Right hindlimb (tissue), 1 donor: Measurements from ENCODE around the gene TIMP3.
"Not testable (repeated sequence)": the region's sequence is repeated elsewhere in the genome, so short reads cannot be mapped to it uniquely, and the experiment has no call there.

Experiments
- DNase-seq: peaks from one replicate; pipeline ENCODE4 v3.0.0-alpha.2; 2018

Gene TIMP3

DNA sequence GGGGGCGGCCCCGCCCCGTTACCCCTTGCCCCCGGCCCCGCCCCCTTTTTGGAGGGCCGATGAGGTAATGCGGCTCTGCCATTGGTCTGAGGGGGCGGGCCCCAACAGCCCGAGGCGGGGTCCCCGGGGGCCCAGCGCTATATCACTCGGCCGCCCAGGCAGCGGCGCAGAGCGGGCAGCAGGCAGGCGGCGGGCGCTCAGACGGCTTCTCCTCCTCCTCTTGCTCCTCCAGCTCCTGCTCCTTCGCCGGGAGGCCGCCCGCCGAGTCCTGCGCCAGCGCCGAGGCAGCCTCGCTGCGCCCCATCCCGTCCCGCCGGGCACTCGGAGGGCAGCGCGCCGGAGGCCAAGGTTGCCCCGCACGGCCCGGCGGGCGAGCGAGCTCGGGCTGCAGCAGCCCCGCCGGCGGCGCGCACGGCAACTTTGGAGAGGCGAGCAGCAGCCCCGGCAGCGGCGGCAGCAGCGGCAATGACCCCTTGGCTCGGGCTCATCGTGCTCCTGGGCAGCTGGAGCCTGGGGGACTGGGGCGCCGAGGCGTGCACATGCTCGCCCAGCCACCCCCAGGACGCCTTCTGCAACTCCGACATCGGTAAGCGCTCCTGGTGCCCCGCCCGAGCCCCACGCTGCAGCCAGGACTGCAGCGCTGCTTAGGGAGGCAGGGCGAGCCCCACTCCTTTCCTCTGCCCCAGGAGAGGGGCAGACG, at the start of gene TIMP3:
Gene TIMP3, plus strand, starts transcription at position 169 of the 700 bp plus-strand sequence. Its CDS starts 297 bp downstream, at position 466.
- DNase-seq = peak; percentile 92

DNA sequence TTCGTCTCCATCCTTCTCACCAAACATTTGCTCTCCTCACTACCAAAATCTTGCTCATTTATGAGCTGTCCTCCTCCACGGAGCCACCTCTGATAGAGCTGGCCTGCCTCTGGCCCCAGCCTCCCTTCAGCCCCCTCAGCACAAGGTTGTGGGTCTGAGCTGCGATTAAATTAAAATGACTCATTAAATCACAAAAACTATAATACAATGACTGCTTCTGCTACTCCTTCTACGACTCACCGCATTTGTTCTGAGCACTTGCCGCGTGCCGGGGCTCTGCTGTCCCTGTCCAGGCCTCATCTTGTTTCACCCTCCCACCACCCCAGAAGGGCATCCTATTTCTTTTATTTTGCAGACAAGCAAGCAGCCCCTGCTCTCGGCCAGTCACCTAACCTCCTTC, 49.2 kb upstream of the TIMP3 start:
- no peak for DNase-seq

DNA sequence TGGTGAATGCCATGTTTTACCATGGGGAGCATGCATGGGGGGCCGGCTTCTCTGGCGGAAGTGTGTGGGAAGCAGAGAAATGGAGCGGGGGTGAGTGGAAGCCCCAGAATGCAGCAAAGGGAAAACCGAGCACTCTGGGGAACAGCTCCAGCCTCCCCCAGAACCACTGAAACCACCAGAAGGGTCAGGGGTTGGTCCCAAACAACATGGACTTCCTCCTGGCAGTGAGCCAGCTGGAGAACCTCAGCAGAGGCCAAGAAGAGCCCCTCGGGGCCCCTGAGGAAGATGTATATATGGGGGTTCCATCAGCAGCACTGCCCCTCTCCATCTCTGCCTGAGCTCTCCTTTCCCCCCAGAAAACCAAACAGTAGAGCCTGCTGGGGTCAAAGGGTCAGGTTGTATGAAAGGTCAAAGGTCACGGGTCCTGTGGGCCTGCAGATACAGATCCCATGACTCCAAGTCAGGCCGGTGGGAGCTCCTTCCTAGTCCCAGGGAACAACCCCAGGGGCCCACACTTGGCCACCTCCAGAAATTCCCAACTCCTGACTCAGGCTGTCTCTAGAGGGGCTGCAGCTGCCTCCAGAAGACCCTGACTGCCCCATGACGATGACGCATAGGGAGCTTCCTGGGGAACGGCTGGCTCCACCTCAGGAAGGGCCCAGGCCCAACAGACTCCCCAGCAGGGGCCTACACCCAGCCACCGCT, 48.5 kb upstream of the TIMP3 start:
- no peak for DNase-seq

DNA sequence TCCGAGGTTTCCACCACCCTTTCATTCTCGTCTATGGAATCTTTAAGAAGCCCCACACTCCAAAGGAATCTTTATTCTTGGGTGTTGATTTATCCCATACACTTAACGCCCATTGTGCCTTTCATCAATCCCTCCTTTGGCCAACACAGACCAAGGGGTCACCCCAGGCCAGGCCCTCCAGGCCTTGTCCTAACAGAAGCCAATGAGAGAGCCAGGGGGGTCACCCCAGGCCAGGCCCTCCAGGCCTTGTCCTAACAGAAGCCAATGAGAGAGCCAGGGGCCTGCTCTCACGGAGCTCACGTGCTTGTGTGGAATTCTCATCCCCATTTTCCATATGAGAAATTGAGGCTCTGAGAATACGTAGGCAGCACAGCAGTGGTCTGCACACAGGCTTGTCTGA, 47.9 kb upstream of the TIMP3 start:
- DNase-seq = no peak

DNA sequence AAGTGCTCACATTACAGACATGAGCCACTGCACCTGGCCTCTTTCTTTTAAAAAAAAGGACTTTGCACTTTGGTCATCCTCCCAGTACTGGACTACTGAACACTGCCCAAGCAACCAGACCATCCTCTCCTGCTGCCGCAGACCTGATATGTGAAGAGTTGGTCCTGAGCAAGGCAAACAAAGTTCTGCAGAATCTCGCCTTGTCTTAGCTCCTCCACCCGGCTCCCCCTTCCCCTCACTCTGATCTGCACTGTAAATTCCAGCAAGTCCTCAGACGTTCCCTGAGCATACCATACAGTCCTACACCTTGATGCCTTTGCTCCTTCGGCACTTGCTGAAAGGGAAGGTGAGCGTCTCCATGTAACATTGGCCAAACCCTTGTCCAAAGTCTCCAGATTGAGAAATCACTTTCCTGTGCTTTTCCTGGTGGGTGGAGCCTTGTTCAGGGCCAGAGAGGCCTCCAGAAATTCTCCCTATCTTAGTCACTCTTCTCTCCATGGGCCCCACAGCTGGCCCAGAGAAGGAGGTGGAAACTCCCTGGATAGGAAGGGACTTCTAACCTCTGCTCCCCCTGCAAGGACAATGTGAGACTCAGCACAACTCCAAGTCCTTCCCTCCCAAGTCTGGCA, 47.0 kb upstream of the TIMP3 start:
- DNase-seq = no peak

DNA sequence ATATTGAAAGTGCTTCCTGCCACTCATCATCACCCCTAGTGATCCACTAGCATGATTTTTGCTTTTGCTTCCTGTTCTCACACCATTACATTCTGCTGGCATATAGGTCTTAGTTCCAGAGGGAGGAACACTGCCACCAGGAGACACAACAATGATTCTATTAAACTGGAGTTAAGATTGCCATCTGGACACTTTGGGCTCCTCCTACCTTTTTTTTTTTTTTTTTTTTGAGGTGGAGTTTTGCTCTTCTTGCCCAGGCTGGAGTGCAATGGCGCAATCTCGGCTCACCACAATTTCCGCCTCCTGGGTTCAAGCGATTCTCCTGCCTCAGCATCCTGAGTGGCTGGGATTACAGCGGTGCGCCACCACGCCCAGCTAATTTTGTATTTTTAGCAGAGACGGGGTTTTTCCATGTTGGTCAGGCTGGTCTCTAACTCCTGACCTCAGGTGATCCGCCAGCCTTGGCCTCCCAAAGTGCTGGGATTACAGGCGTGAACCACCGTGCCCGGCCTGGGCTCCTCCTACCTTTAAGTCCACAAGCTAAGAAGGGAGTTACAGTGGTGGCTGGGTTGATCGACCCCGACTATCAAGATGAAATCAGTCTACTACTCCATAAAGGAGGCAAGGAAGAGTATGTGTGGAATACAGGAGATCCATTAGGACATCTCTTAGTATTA, 44.3 kb upstream of the TIMP3 start:
- DNase-seq = not testable (repeated sequence)

DNA sequence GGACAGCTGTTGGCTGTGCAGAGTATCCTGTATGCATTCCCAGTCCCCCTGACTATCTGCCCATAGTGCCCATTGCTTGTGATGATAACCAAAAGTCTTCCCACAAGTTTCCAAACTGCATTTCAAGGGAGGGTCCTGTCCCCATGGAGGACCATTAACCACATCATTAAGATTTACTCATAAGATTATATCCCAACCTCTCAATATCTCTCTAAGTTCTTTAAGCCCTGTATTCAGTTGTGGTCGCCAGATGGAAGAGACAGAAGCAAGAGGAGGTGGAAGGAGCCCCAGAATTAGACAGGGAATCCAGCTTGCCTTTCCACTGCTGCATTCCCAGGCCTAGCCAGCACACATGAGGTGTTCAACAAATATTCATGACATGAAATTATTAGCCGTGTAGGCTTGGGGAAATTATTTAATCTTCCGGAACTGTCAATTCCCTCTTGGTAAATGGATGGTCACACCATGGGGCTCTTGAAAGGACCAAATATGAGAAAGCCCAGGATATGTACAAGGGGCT, 42.6 kb upstream of the TIMP3 start:
- DNase-seq = no peak

DNA sequence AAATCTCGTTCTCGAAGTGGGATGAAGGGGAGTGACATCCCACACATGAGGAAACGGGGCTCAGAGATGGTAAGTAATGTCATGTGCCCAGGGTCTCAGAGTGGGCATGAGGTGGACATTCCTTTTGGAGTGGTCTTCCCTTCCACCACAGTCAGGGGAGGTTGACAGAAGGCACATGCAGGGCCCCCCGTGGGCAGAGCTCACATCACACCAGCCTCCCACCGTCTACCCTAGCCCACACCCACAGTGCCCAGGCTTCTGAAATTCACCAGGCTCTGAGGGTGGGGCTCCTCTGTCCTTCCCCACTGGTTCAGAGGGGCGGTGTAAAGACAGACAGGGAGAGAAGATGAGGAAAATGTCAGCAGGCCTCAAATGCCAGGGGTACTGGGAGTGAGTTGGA, 41.1 kb upstream of the TIMP3 start:
- no peak for DNase-seq

DNA sequence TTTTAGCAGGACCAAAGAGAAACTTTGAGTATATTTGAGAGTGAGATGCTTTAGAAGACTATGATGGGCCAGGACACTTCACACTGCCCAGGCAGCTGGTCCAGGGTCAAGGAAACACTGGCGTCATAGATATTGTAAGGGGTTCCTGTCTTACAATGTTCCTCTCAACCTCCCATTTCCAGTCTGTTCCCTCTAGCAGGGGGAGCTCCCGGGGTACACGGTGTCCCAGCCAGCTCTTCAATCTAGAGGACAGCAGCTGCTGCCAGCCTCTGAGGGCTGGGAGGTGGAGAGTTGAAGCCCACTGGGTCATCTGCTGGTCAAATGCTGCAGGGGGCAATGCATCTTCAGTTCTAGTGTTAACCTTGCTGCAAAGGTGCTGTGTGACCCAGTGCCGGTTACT, 40.7 kb upstream of the TIMP3 start:
- no peak for DNase-seq

DNA sequence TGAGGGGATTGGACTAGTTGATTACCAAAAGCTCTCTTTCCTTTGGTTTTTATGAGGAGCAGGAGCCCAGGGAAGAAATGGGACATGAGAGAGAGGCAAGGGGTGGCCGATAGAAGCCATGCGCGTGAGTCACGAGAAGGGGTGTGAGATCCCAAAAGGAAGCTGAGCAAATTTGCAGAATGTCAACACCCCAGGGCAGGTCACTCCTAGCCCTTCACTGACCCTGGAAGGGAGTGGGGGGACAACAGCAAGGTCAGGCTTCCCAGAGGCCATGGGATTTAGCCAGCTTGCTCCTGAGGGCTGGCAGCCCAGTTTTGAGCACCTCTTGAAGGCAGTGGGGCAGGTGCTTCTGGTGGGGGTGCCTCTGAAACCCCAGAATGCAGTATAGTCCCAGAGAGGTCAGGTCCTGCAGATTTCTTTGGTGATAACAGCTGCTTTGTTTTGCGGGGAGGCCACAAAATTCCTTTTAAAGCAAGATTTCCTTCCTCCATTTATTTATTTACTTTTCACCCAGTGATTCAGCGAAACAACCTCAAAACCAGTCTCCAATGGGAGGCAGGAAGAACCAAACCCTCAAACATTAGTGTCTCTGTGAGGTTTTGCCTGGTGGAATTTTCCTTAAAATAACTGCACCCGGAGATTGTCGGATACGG, 40.1 kb upstream of the TIMP3 start:
- DNase-seq = no peak

DNA sequence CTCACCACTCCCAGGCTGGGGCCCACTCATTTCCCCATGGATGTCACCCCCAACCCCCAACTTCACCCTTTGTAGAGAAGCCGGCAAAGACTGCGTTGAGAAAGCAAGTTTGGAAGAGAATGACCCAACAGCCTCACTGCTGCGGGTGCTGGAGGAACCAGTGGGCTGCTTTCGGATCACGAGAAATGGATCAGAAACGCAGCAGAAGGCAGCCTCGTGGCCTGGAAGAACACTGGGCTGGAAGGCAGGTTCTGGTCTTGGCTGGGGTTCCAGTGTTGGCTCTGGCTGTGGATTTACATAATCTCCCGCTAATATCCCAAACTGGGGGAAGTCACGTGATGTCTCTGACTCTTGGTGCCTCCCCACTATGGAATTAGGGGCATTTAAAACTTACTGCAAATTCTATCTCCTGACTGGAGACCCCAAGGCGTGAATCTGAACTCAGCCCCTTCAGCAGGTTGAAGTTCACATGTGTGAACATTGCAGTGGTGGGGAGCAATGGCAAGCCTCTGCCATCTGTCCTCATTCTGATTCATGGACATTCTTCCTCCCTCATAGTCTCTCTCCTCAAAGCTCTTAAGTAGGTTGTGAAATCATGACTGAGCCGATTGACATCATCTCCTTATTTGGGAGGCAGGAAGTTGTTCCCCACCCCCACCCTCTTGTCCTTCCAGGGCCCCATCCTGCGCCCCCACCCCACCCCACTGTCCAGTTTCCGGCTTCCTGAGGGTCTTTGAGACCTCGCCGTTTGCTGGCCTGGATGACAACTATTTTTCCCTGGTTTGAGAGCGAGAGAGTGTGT, 37.0 kb upstream of the TIMP3 start:
- peak; percentile 59 for DNase-seq

DNA sequence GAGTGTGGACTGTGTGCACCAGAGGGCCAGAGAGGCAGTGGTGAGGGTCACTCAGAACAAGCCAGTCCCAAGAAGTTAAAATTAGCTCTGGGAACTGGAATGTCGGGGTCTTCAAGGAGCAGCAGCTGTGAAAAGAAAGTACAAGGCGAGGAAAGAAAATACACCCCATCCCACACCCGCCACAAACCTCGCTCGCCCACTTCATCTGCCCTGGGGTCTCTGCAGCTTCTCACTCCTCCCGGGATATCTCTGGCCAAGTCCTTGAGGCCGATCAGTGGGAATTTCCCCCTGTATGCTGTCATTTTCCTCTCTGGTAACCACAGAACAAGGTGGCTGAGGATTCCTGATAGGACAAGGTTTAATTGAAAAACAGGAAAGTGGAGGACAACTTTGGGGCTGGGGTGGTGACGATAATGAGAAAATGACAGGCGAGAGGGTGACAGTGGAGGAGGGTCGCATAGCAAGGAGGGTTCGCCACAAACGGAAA, 36.3 kb upstream of the TIMP3 start:
- no peak for DNase-seq

DNA sequence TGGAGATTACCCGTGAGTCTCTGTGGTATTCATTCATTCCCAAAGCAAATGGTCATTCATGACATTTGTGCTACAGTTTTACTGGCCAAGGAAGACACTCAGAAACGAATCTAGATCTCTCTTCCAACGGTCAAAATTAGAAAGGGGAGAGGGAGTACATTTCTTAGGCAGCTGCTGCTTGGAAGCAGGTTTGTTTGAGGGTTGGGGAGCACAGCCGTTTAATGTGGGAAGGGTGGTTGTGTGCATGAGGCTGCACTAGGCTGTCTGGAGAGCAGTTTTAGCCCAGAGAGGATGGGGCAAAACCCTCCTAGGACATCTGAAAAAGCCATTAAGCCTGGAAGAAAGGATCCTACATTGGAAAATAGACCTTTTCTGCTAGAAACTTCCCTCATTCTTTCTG, 29.7 kb upstream of the TIMP3 start:
- DNase-seq = no peak

DNA sequence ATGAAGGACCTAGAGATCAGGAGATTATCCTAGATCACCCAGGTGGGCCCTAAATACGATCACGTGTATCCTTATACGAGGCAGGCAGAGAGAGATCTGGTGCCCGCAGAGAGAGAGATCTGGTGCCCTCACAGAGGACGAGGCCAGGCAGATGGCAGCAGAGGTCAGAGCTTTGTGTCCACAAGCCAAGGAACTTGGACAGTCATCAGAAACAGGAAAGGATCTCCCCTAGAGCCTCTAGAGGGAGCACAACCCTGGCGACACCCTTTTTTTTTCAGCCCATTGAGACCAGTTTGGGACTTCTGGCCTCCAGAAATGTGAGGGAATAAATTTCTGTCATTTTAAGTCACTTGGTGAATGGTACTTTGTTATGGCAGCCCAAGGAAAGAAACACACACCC, 25.5 kb upstream of the TIMP3 start:
- no peak for DNase-seq

DNA sequence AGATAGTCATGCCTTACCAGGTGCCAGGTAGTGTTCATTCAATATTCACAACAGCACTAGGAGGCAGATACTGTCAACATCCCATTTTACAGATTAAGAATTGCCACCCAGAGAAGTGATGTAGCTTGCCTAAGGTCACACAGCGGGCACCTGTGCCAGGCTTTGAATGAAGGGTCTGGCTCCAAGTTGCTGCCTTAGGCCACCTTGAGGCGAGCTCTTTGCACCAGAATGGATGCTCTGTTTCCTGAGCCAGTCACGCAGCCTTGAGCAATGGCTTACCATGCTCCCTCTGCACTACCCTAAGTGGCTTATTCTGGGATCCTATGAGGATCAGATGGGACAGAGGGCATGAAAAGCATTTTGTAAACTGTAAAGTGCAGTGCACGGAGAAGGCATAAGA, 25.1 kb upstream of the TIMP3 start:
- no peak for DNase-seq

DNA sequence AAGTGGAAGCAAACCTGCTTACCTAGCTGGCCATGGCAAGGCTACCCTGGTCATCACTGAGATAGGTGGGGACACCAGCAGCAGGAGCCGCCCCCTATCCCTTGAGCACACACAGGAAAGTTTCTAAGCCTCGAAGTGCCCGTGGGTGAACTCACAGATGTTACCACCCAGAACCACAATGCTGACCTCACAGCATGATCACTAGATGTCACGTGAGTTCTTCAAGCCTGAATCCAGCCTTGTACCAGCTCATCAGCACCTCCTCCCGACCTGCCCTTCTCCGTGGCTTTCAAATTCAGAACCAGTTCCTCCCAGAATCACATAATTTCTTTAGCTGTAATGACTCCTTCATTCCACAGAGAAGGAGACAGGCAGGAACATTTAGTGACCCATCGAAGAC, 24.7 kb upstream of the TIMP3 start:
- no peak for DNase-seq

DNA sequence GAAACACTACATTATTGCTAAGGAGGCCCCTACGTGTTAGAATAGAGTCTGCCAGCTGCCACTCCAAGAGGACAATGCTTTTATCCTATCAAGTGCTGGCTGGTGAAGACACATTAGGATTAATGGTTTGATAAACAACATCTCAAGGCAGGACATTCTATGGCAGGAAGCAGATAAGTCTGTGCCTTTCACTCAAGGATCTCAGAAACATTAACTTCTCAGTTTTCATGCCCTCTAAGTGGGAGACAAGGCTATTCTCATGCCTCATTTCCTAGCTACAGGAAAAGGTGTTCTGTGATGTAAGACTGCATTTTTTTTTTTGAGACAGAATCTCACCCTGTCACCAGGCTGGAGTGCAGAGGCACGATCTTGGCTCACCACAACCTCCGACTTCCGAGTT, 23.5 kb upstream of the TIMP3 start:
- no peak for DNase-seq

DNA sequence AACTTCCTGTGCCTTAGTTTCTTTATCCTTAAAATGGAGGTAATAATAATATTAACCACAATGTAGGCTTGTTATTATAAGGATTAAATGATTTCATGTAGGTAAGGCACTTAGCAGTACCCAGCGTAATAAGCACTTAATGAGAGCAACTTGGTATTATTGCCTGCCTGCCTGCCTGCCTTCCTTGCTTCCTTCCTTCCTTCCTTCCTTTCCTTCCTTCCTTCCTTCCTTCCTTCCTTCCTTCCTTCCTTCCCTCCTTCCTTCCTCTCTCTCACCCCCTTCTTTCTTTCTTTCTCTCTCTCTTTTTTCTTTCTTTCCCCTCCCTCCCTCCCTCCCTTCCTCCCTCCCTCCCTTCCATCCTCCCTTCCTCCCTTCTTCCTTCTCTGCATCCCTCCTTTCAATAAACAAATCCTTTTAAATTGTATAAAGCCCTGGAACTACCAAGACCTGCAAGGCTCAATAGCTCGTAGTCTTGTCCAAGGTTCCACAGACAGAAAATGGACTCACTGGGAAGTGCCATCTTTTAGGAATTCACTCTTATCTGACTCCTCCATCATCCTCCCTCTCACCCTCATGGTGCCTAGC, 20.7 kb upstream of the TIMP3 start:
- no peak for DNase-seq

DNA sequence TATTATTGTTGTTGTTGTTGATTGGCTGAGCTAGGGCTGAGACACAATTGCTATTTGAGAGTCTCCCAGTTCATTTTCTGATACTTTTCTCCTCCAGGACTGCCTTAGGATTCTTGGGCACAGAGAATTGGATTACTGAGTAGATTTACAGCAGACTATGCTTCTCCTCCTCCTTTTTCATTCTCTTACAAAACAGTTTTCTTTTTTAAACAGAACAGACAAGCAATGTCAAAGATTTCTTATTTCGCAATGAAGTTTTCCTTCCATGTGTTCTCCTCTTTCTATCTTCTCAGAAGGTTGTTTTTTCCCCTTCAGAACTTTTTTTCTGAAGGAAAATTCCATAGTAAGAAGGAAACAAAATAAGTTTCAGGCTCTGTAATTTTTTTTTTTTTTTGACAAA, 19.8 kb upstream of the TIMP3 start:
- no peak for DNase-seq

DNA sequence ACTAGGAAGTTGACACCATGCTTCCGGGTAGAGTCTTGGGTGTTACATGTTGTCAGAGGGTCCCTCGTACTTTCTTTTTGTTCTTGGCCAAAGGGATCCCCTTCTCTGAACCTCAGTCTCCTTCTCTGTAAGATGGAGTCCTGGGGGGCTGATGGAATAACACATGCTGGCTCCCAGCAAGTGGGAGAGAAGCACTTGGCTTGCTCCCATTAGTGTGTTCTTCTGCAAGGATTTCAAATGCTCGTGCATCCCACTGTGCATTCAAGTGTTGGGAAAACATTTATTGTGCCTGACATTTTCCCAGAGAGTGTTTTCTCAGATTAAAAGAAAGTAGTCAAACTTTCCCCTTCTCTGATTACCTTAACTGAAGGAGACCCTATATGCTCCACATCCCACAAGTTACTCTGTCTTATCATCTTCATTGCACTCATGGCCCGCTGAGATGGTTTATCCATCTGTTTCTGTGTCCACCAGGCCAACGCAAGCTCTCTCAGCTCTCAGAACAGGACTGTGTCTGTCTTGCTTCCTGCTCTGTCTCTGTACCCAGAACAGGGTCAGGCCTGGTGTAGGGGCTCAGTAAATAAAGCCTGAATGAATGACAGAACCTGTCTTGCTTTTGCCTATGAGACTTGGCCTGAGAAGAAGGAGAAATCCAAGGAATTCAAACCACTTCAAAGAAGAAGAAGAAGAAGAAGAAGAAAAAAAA, 16.0 kb upstream of the TIMP3 start:
- no peak for DNase-seq

DNA sequence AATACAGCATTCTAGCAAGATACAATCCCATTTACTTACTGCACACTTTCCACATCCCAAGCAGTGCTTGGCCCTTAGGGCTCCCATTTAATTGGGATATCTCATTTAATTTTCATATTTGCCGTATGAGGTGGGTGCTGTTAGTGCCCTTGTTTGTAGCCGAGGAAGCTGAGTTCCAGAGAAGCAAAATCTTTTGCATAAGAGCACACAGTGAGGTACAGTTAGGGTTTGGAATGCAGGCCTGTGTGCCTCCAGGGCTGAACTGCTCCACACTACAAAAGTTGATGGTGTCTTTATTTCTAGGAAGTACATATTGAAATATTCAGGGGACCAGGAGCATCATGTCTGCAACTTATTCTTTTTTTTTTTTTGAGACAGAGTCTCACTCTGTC, 15.5 kb upstream of the TIMP3 start:
- no peak for DNase-seq
